ENCODE data around the gene TRIM52.
"Not testable (repeated sequence)": the region's sequence is repeated elsewhere in the genome, so short reads cannot be mapped to it uniquely, and the experiment has no call there.

DNA sequence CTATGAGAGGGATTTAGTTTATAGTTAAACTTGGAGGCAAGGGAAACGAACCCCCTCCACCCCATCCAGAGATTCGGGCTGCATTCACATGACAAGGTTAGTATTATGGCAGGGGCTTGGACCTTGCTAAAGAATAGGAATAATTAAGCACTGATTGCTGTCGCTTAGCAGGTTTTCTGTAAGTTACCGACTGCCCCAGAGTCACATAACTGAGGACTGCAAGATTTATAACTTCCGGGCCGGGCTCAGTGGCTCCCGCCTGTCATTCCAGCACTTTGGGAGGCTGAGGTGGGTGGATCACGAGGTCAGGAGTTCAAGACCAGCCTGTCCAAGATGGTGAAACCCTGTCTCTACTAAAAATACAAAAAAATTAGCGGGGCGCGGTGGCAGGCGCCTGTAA, 7.0 kb upstream of the TRIM52 start:
- TF ChIP-seq GATA1 (IDR thresholded peaks at IDR 0.05; ENCODE audit: low read depth, low read length); POLR2A (IDR thresholded peaks at IDR 0.05; ENCODE audit: low read length): not testable (repeated sequence)
